GM19240 (cell line): Measurements from ENCODE around the gene CD151.

ENCODE experiments used
- DNase-seq: peaks from one replicate; pipeline ENCODE4 v3.0.0; 2011; ENCODE audit warnings: low spot score; ENCODE audit not compliant: insufficient read length

CD151 gene

GRCh38 chr11:870418-870817 lies 37.7 kb downstream of the CD151 start:
- no peak for DNase-seq

- DNase-seq = no peak
Measured at GRCh38 chr11:871472-871871, 38.7 kb downstream of the CD151 start.

GRCh38 chr11:872799-873198 lies 40.0 kb downstream of the CD151 start:
- no peak for DNase-seq

- no peak for DNase-seq
Measured at GRCh38 chr11:873706-874105, 41.0 kb downstream of the CD151 start.

- no peak for DNase-seq
Measured at GRCh38 chr11:875203-875602, 42.5 kb downstream of the CD151 start.

GRCh38 chr11:875769-876301 lies 43.1 kb downstream of the CD151 start:
- no peak for DNase-seq

GRCh38 chr11:876545-876944 lies 43.8 kb downstream of the CD151 start:
- no peak for DNase-seq

GRCh38 chr11:877565-877964 lies 44.8 kb downstream of the CD151 start:
- DNase-seq = no peak

- no peak for DNase-seq
Measured at GRCh38 chr11:880447-880846, 47.7 kb downstream of the CD151 start.

GRCh38 chr11:882596-882995 lies 49.8 kb downstream of the CD151 start:
- DNase-seq = no peak

GRCh38 chr11:883527-883926 lies 50.8 kb downstream of the CD151 start:
- DNase-seq = no peak

GRCh38 chr11:884578-885070 lies 51.9 kb downstream of the CD151 start:
- DNase-seq = no peak

GRCh38 chr11:886568-886967 lies 53.8 kb downstream of the CD151 start:
- DNase-seq = no peak

- no peak for DNase-seq
Measured at GRCh38 chr11:887589-887988, 54.8 kb downstream of the CD151 start.
